GM12878 (cell line): ENCODE results near the gene DHCR24. TPM values are rescaled to one million over a fixed set of nuclear protein-coding genes. Genes with fewer than 3 reads are reported as not detected.

Experiments used
- ATF2 ChIP-seq: IDR thresholded peaks from 2 replicates; pipeline ENCODE4 v1.6.1; 2012; ENCODE audit warnings: low read length, inconsistent platforms
- CBFB ChIP-seq: IDR thresholded peaks from 2 replicates; pipeline ENCODE4 v1.6.1; 2016; ENCODE audit warnings: antibody characterized with exemption, low read depth
- CHD4 ChIP-seq: fragments of 200-600 bp; sonication (generic); IDR thresholded peaks from 2 replicates; pipeline ENCODE4 v1.6.1; 2016; ENCODE audit warnings: mild to moderate bottlenecking
- E2F8 ChIP-seq: fragments of 450-650 bp; IDR thresholded peaks from 2 replicates; pipeline ENCODE4 v1.6.1; 2018; ENCODE audit warnings: mild to moderate bottlenecking, low read depth, moderate library complexity; ENCODE audit not compliant: partially characterized antibody
- EGR1 ChIP-seq, 2 experiments: IDR thresholded peaks; 1 replicate in 1 of 2; 2 replicates in 1 of 2; pipeline ENCODE4 v1.6.1; 2011 to 2012; ENCODE audit warnings: low read depth in 2 of 2, low read length in 2 of 2, borderline replicate concordance in 1 of 2, mild to moderate bottlenecking in 1 of 2, moderate library complexity in 1 of 2
- EP300 ChIP-seq, 2 experiments: fragments of 150-350 bp in 1 of 2; IDR thresholded peaks; 2 replicates each; pipeline ENCODE4 v1.6.1; 2011 to 2012; ENCODE audit warnings: low read depth in 2 of 2, low read length in 2 of 2, borderline replicate concordance in 1 of 2, improper control_type of control experiment in 1 of 2, inconsistent platforms in 1 of 2; ENCODE audit not compliant: control insufficient read depth in 1 of 2
- EZH2 ChIP-seq: IDR thresholded peaks from 2 replicates; pipeline ENCODE4 v1.6.1; 2012; ENCODE audit warnings: low read depth, mild to moderate bottlenecking, control low read depth, inconsistent platforms, low read length, borderline replicate concordance; ENCODE audit not compliant: control insufficient read depth
- HSF1 ChIP-seq: fragments of 150-350 bp; IDR thresholded peaks from 2 replicates; pipeline ENCODE4 v1.6.1; 2014; ENCODE audit warnings: mild to moderate bottlenecking, low read depth, low read length
- NBN ChIP-seq: fragments of 450-650 bp; IDR thresholded peaks from 2 replicates; pipeline ENCODE4 v1.6.1; 2016
- NFYA ChIP-seq: IDR thresholded peaks from 2 replicates; pipeline ENCODE4 v1.6.1; 2011; ENCODE audit warnings: low read depth, mild to moderate bottlenecking, low read length, improper control_type of control experiment, borderline replicate concordance
- NFYB ChIP-seq: IDR thresholded peaks from 2 replicates; pipeline ENCODE4 v1.6.1; 2011; ENCODE audit warnings: low read depth, mild to moderate bottlenecking, low read length, improper control_type of control experiment, moderate library complexity; ENCODE audit not compliant: insufficient read depth
- NKRF ChIP-seq: fragments of 450-650 bp; conservative IDR thresholded peaks from 2 replicates; pipeline ENCODE4 v1.6.1; 2017; ENCODE audit warnings: mild to moderate bottlenecking, moderate library complexity
- POLR2A ChIP-seq: IDR thresholded peaks from 2 replicates; pipeline ENCODE4 v1.6.1; 2011; ENCODE audit warnings: low read depth, mild to moderate bottlenecking, low read length
- SIN3A ChIP-seq: IDR thresholded peaks from 2 replicates; pipeline ENCODE4 v1.6.1; 2012; ENCODE audit warnings: low read depth, low read length, improper control_type of control experiment
- STAT1 ChIP-seq: fragments of 450-650 bp; conservative IDR thresholded peaks from 2 replicates; pipeline ENCODE4 v1.6.1; 2014; ENCODE audit warnings: antibody characterized with exemption, mild to moderate bottlenecking
- ZBTB4 ChIP-seq: fragments of 450-650 bp; formaldehyde crosslinking; IDR thresholded peaks from 2 replicates; pipeline ENCODE4 v1.4.0; 2022; ENCODE audit warnings: mild to moderate bottlenecking, moderate library complexity
- ZNF217 ChIP-seq: fragments of 450-650 bp; IDR thresholded peaks from 2 replicates; pipeline ENCODE4 v1.6.1; 2017; ENCODE audit warnings: antibody characterized with exemption, mild to moderate bottlenecking
- polyA plus RNA-seq, 11 experiments: library from polyadenylated mRNA; depleted of rRNA in 4 of 11; unstranded in 6 of 11; stranded (reverse) in 5 of 11; fragments of >200 nt; fragmentation: Nextera tagmentation in 4 of 11; fragmentation: Illumina TruSeq in 1 of 11; extraction: Ambion mirVana in 4 of 11; extraction: Trizol in 1 of 11; gene quantifications; 1 replicate in 1 of 11; 2 replicates in 10 of 11; pipeline versions ENCODE4 v1.2.1 to v1.2.3, GENCODE V29; 2011 to 2016; ENCODE audit warnings: inconsistent platforms in 2 of 11, missing spikeins in 2 of 11, low read depth in 1 of 11
- total RNA-seq, 4 experiments: library from RNA; depleted of rRNA in 3 of 4; stranded (reverse); fragments of >200 nt in 3 of 4; fragmentation: Illumina TruSeq in 1 of 4; extraction: Trizol in 1 of 4; gene quantifications; 2 replicates each; pipeline versions ENCODE4 v1.2.1 to v1.2.3, GENCODE V29; 2013 to 2021

DHCR24 gene
- total and polyA plus RNA-seq, 10 of the 15 experiments (the other 5 are each of a cell fraction or from before 2014, with no cell fraction given), result 23.3 to 169 (median 120) TPM

GRCh38 chr1:54886724-54887664, at the start of gene DHCR24 (continued):
- TF ChIP-seq HSF1 (no peak), NBN (no peak), EGR1 (IDR thresholded peaks at IDR 0.05; ENCODE audit: borderline replicate concordance in 1 of 2, low read depth in 2 of 2, low read length in 2 of 2) (peak in 1 of 2 experiments; percentile 99; a peak in 2 of 3 replicates), NKRF (peak; percentile 86), EP300 (IDR thresholded peaks at IDR 0.05; ENCODE audit: borderline replicate concordance in 1 of 2, control insufficient read depth in 1 of 2, low read depth in 2 of 2, low read length in 2 of 2) (no peak), NFYA (no peak), POLR2A (peak; percentile 98), ATF2 (no peak), NFYB (peak; percentile 89), E2F8 (no peak), CHD4 (no peak), ZBTB4 (no peak), ZNF217 (no peak), STAT1 (peak; percentile 15; the same call in 1 of the 2 replicates), CBFB (no peak), SIN3A (no peak; the same call in 1 of the 2 replicates), EZH2 (no peak)
